Lower leg skin (tissue), 4 donors: ENCODE measurements around the gene ADAM19. TPM values are rescaled to one million over a fixed set of nuclear protein-coding genes. Genes with fewer than 3 reads are reported as not detected.

Experiments used
- DNase-seq, 2 donors: peaks; one replicate each; pipeline ENCODE4 v3.0.0-alpha.2; 2019; ENCODE audit warnings: low spot score in 2 of 2
- H3K4me3 ChIP-seq: fragments of 200-600 bp; sonication (generic); 2 replicates; pipeline ENCODE4 v1.5.1; 2017; ENCODE audit warnings: mild to moderate bottlenecking, low read depth; ENCODE audit not compliant: poor library complexity, severe bottlenecking
- CTCF ChIP-seq, 3 donors: fragments of 450-650 bp; IDR thresholded peaks; one replicate each; pipeline ENCODE4 v1.5.1; 2016; ENCODE audit warnings: antibody characterized with exemption in 3 of 3, mild to moderate bottlenecking in 3 of 3, moderate library complexity in 2 of 3
- POLR2A ChIP-seq, 2 donors: fragments of 450-650 bp; IDR thresholded peaks; one replicate each; pipeline ENCODE4 v1.6.1; 2016 to 2017; ENCODE audit warnings: antibody characterized with exemption in 2 of 2, mild to moderate bottlenecking in 1 of 2, moderate library complexity in 1 of 2
- WGBS, 2 donors: methylation state at CpG; one replicate each; pipeline ENCODE4 v1.1.5; 2018; 5-methylcytosine and 5-hydroxymethylcytosine counted together
- intact Hi-C: fragments of 100-400 bp; cut with DNase I; formaldehyde crosslinking; loops from one replicate; pipeline ENCODE4 v1.15.0; 2023; ENCODE audit warnings: low total_unique reads
- total RNA-seq, 4 donors: library from RNA; depleted of rRNA; stranded (reverse); fragments of >200 nt; gene quantifications; one replicate each; pipeline ENCODE4 v1.1.0, GENCODE V29; 2016

ADAM19 gene
- total RNA-seq, 4 donors from 2014 or later = 0.68 to 1.7 (median 1.0) TPM

- TF ChIP-seq CTCF (IDR thresholded peaks at IDR 0.05) = no peak
- no peak for TF ChIP-seq POLR2A (IDR thresholded peaks at IDR 0.05)
- DNase-seq = peak in 1 of 2 donors; percentile 53
- 90 to 93% methylated on average over 14 of the region's 14 CpGs for WGBS, 2 donors
- H3K4me3 ChIP-seq = no peak overlapping the region
- intact Hi-C loops = no loop called here
These were observed 33.1 kb downstream of the ADAM19 start for GRCh38 chr5:157542282-157543000.

- WGBS, 2 donors = 56 to 58% methylated on average over 6 of the region's 6 CpGs
- no peak overlapping the region for H3K4me3 ChIP-seq
- no peak for TF ChIP-seq POLR2A (IDR thresholded peaks at IDR 0.05)
- no peak for TF ChIP-seq CTCF (IDR thresholded peaks at IDR 0.05)
- intact Hi-C loops = no loop called here
- peak in 1 of 2 donors; percentile 31 for DNase-seq
These were observed 34.0 kb downstream of the ADAM19 start for GRCh38 chr5:157541447-157542118.

GRCh38 chr5:157540707-157541446 lies 34.7 kb downstream of the ADAM19 start:
- TF ChIP-seq CTCF (IDR thresholded peaks at IDR 0.05) = no peak
- no peak for TF ChIP-seq POLR2A (IDR thresholded peaks at IDR 0.05)
- intact Hi-C loops = no loop called here
- DNase-seq = peak; percentile 46 to 88
- WGBS, 2 donors = 44 to 49% methylated on average over 10 to 11 of the region's 11 CpGs
- H3K4me3 ChIP-seq = no peak overlapping the region

GRCh38 chr5:157540124-157540523 lies 35.5 kb downstream of the ADAM19 start:
- TF ChIP-seq CTCF (IDR thresholded peaks at IDR 0.05) = no peak
- no peak for TF ChIP-seq POLR2A (IDR thresholded peaks at IDR 0.05)
- intact Hi-C loops = no loop called here
- H3K4me3 ChIP-seq = no peak overlapping the region
- DNase-seq = no peak
- WGBS, 2 donors = 84 to 90% methylated on average over 2 of the region's 2 CpGs

- intact Hi-C loops = no loop called here
- 80 to 91% methylated on average over 4 of the region's 4 CpGs for WGBS, 2 donors
- TF ChIP-seq POLR2A (IDR thresholded peaks at IDR 0.05) (no peak), CTCF (IDR thresholded peaks at IDR 0.05) (no peak)
- peak in 1 of 2 donors; percentile 49 for DNase-seq
- no peak overlapping the region for H3K4me3 ChIP-seq
These were observed 36.0 kb downstream of the ADAM19 start for GRCh38 chr5:157539503-157540022.
